ENCODE data around the gene PTPN2. TPM values are rescaled to one million over a fixed set of nuclear protein-coding genes. Genes with fewer than 3 reads are reported as not detected.

The PTPN2 gene
- total RNA-seq, 2 donors from 2014 or later, result 47.3 to 48.5 TPM

GRCh38 chr18:12852566-12853315 lies 31.3 kb downstream of the PTPN2 start:
- Histone ChIP-seq H3K36me3 (ENCODE audit: control insufficient read depth, insufficient read depth, low read length) (peaks cover 31% of the 10 kb centered on the region), H3K9me3 (ENCODE audit: control insufficient read depth, low read length) (no peaks in the 10 kb centered on the region), H3K27me3 (ENCODE audit: control insufficient read depth, insufficient read depth, low read length, poor library complexity, severe bottlenecking) (no peaks in the 10 kb centered on the region), H3K27ac (ENCODE audit: low read depth, low read length) (no peak overlapping the region), H3K4me3 (ENCODE audit: low read length) (no peak overlapping the region), H3K9ac (ENCODE audit: extremely low read depth, low read length, poor library complexity, severe bottlenecking) (no peak overlapping the region), H3K4me1 (ENCODE audit: control insufficient read depth, insufficient read depth, low read length) (no peaks in the 10 kb centered on the region)
- no peaks in the 10 kb centered on the region for H3K4me1 Mint-ChIP-seq
- no peaks in the 10 kb centered on the region for H3K27me3 Mint-ChIP-seq (ENCODE audit: insufficient read depth)
- 92 to 97% methylated on average over 4 to 7 of the region's 7 CpGs for WGBS, 2 experiments (ENCODE audit: insufficient coverage in 1 of 2, insufficient read length in 1 of 2)
- no peak overlapping the region for H3K4me3 Mint-ChIP-seq
- no peak for TF ChIP-seq CTCF (conservative IDR thresholded peaks at IDR 0.05)
- no peaks in the 10 kb centered on the region for H3K9me3 Mint-ChIP-seq
- no peak overlapping the region for H3K27ac Mint-ChIP-seq
- H3K36me3 Mint-ChIP-seq (ENCODE audit: low read depth), result peaks cover 32% of the 10 kb centered on the region
- no peak for DNase-seq

GRCh38 chr18:12851716-12852115 lies 32.3 kb downstream of the PTPN2 start:
- no peak for DNase-seq
- Mint-ChIP-seq H3K27ac (no peak overlapping the region), H3K9me3 (no peaks in the 10 kb centered on the region), H3K27me3 (ENCODE audit: insufficient read depth) (no peaks in the 10 kb centered on the region), H3K4me3 (no peak overlapping the region), H3K4me1 (no peaks in the 10 kb centered on the region), H3K36me3 (ENCODE audit: low read depth) (peaks cover 26% of the 10 kb centered on the region)
- Histone ChIP-seq H3K4me3 (ENCODE audit: low read length) (no peak overlapping the region), H3K27ac (ENCODE audit: low read depth, low read length) (no peak overlapping the region), H3K9me3 (ENCODE audit: control insufficient read depth, low read length) (no peaks in the 10 kb centered on the region), H3K36me3 (ENCODE audit: control insufficient read depth, insufficient read depth, low read length) (peaks cover 27% of the 10 kb centered on the region), H3K4me1 (ENCODE audit: control insufficient read depth, insufficient read depth, low read length) (no peaks in the 10 kb centered on the region), H3K9ac (ENCODE audit: extremely low read depth, low read length, poor library complexity, severe bottlenecking) (no peak overlapping the region), H3K27me3 (ENCODE audit: control insufficient read depth, insufficient read depth, low read length, poor library complexity, severe bottlenecking) (no peaks in the 10 kb centered on the region)
- no peak for TF ChIP-seq CTCF (conservative IDR thresholded peaks at IDR 0.05)
- 91% methylated on average over 2 of the region's 3 CpGs; no CpG with 5 or more reads in 1 of the 2 experiments for WGBS, 2 experiments (ENCODE audit: insufficient coverage in 1 of 2, insufficient read length in 1 of 2)

GRCh38 chr18:12849548-12849947 lies 34.5 kb downstream of the PTPN2 start:
- no peaks in the 10 kb centered on the region for H3K4me1 ChIP-seq (ENCODE audit: control insufficient read depth, insufficient read depth, low read length)
- no peak overlapping the region for H3K27ac Mint-ChIP-seq
- H3K9me3 ChIP-seq (ENCODE audit: control insufficient read depth, low read length), result no peaks in the 10 kb centered on the region
- H3K9me3 Mint-ChIP-seq, result no peaks in the 10 kb centered on the region
- H3K4me3 Mint-ChIP-seq, result no peak overlapping the region
- WGBS, 2 experiments (ENCODE audit: insufficient coverage in 1 of 2, insufficient read length in 1 of 2), result 92 to 97% methylated on average over 1 of the region's 2 CpGs
- no peak overlapping the region for H3K27ac ChIP-seq (ENCODE audit: low read depth, low read length)
- H3K27me3 Mint-ChIP-seq (ENCODE audit: insufficient read depth), result no peaks in the 10 kb centered on the region
- H3K4me1 Mint-ChIP-seq, result no peaks in the 10 kb centered on the region
- peaks cover 13% of the 10 kb centered on the region for H3K36me3 Mint-ChIP-seq (ENCODE audit: low read depth)
- H3K4me3 ChIP-seq (ENCODE audit: low read length), result no peak overlapping the region
- no peak for DNase-seq
- H3K9ac ChIP-seq (ENCODE audit: extremely low read depth, low read length, poor library complexity, severe bottlenecking), result no peak overlapping the region
- H3K36me3 ChIP-seq (ENCODE audit: control insufficient read depth, insufficient read depth, low read length), result peaks cover 26% of the 10 kb centered on the region
- no peaks in the 10 kb centered on the region for H3K27me3 ChIP-seq (ENCODE audit: control insufficient read depth, insufficient read depth, low read length, poor library complexity, severe bottlenecking)
- no peak for TF ChIP-seq CTCF (conservative IDR thresholded peaks at IDR 0.05)
